Endothelial cell of umbilical vein (primary cell): Measurements from ENCODE around the gene FAM120C. TPM values are rescaled to one million over a fixed set of nuclear protein-coding genes. Genes with fewer than 3 reads are reported as not detected.

Experiments
- BruUV-seq: library from RNA; stranded (reverse); fragments of 400-500 nt; replicated peaks from 2 replicates; lab custom pipeline; 2021; lab: Mats Ljungman, UMichigan
- CTCF ChIA-PET: fragments of 300-600, 350-600 bp; sonication (Branson Sonifier 250); formaldehyde crosslinking; loops from one replicate; lab custom pipeline; 2021; ENCODE audit warnings: antibody characterized with exemption, inconsistent platforms; lab: Charles Lee
- POLR2A ChIA-PET: fragments of 300-600, 350-600 bp; sonication (Branson Sonifier 250); formaldehyde crosslinking; loops from one replicate; lab custom pipeline; 2021; ENCODE audit warnings: antibody characterized with exemption, inconsistent platforms; lab: Charles Lee
- DNase-seq: peaks from one replicate; pipeline ENCODE4 v3.0.0-alpha.2; 2011; ENCODE audit warnings: low read depth, low spot score
- FAIRE-seq: peaks from 2 replicates; lab custom pipeline; 2011; peaks lifted over from hg19 to GRCh38; lab: Jason Lieb, UNC
- H2AFZ ChIP-seq: 2 replicates; pipeline ENCODE4 v1.6.0; 2012; ENCODE audit warnings: low read depth, low read length, control low read depth, inconsistent platforms
- H3K27ac ChIP-seq: 2 replicates; pipeline ENCODE4 v1.5.1; 2011; ENCODE audit warnings: low read depth, mild to moderate bottlenecking, control low read depth, low read length, moderate library complexity; ENCODE audit not compliant: insufficient read depth
- H3K27me3 ChIP-seq, 2 experiments: 2 replicates each; pipeline versions ENCODE4 v1.6.0 to v1.6.1; 2011; ENCODE audit warnings: low read length in 2 of 2, mixed read lengths in 1 of 2; ENCODE audit not compliant: control insufficient read depth in 2 of 2, insufficient read depth in 2 of 2
- H3K36me3 ChIP-seq, 2 experiments: 2 replicates in 1 of 2; 3 replicates in 1 of 2; pipeline ENCODE4 v1.5.1; 2011; ENCODE audit warnings: low read length in 2 of 2, mild to moderate bottlenecking in 1 of 2, moderate library complexity in 1 of 2; ENCODE audit not compliant: control insufficient read depth in 2 of 2, insufficient read depth in 2 of 2; ENCODE audit errors: extremely low read depth in 1 of 2
- H3K4me1 ChIP-seq: 3 replicates; pipeline ENCODE4 v1.5.1; 2011; ENCODE audit warnings: mild to moderate bottlenecking, low read length; ENCODE audit not compliant: control insufficient read depth, insufficient read depth; ENCODE audit errors: extremely low read depth
- H3K4me2 ChIP-seq: 2 replicates; pipeline ENCODE4 v1.6.1; 2011; ENCODE audit warnings: low read length, control low read depth, mixed read lengths; ENCODE audit not compliant: insufficient read depth
- H3K4me3 ChIP-seq, 3 experiments: fragments of 200-600 bp in 1 of 3; sonication (generic), shearing (Covaris generic) in 1 of 3; replicated peaks in 1 of 3; 2 replicates each; pipeline ENCODE4 v1.5.1; 2011 to 2016; ENCODE audit warnings: control low read depth in 3 of 3, low read length in 3 of 3, mild to moderate bottlenecking in 2 of 3, inconsistent platforms in 1 of 3, low read depth in 1 of 3, moderate library complexity in 1 of 3; ENCODE audit not compliant: insufficient read depth in 1 of 3
- H3K79me2 ChIP-seq: 2 replicates; pipeline ENCODE4 v1.6.0; 2012; ENCODE audit warnings: low read length, inconsistent platforms; ENCODE audit not compliant: control insufficient read depth, insufficient read depth
- H3K9ac ChIP-seq: replicated peaks from 2 replicates; pipeline ENCODE3; 2011; ENCODE audit warnings: low read length, control low read depth; ENCODE audit not compliant: insufficient read depth; ENCODE audit errors: extremely low read depth
- H3K9me1 ChIP-seq: replicated peaks from 3 replicates; pipeline ENCODE4 v1.6.0; 2011; ENCODE audit warnings: mild to moderate bottlenecking, low read length; ENCODE audit not compliant: control insufficient read depth, insufficient read depth; ENCODE audit errors: extremely low read depth
- H3K9me3 ChIP-seq: replicated peaks from 2 replicates; pipeline ENCODE4 v1.5.1; 2012; ENCODE audit warnings: low read length, inconsistent platforms; ENCODE audit not compliant: control insufficient read depth, insufficient read depth
- H4K20me1 ChIP-seq: replicated peaks from 2 replicates; pipeline ENCODE3; 2011; ENCODE audit warnings: mild to moderate bottlenecking, low read length; ENCODE audit not compliant: control insufficient read depth, insufficient read depth; ENCODE audit errors: extremely low read depth
- EZH2 ChIP-seq: IDR thresholded peaks from 2 replicates; pipeline ENCODE4 v1.6.1; 2012; ENCODE audit warnings: borderline replicate concordance, low read depth, mild to moderate bottlenecking, moderate library complexity, low read length, inconsistent platforms; ENCODE audit not compliant: severe bottlenecking
- FOS ChIP-seq: IDR thresholded peaks from 2 replicates; pipeline ENCODE4 v1.6.1; 2011; ENCODE audit warnings: mild to moderate bottlenecking, low read length, moderate library complexity, borderline replicate concordance; ENCODE audit not compliant: insufficient read depth
- GATA2 ChIP-seq: IDR thresholded peaks from 2 replicates; pipeline ENCODE4 v1.7.0; 2011; ENCODE audit warnings: low read depth, mild to moderate bottlenecking, moderate library complexity, mixed read lengths, low read length; ENCODE audit not compliant: insufficient read length, insufficient read depth
- JUN ChIP-seq: IDR thresholded peaks from 2 replicates; pipeline ENCODE4 v1.6.1; 2011; ENCODE audit warnings: borderline replicate concordance, low read depth; ENCODE audit not compliant: insufficient read length, insufficient read depth
- MYC ChIP-seq: IDR thresholded peaks from one replicate; pipeline ENCODE4 v1.6.1; 2011; ENCODE audit warnings: mild to moderate bottlenecking, low read depth, low read length
- POLR2A ChIP-seq: IDR thresholded peaks from 2 replicates; pipeline ENCODE4 v1.6.1; 2012; ENCODE audit warnings: low read depth, mild to moderate bottlenecking, control low read depth, low read length
- POLR2AphosphoS5 ChIP-seq: IDR thresholded peaks from 2 replicates; pipeline ENCODE4 v1.6.1; 2012; ENCODE audit warnings: low read depth, mild to moderate bottlenecking, control low read depth, low read length, moderate library complexity; ENCODE audit not compliant: insufficient read depth
- dilution Hi-C: fragments of 300-500 bp; cut with MboI; formaldehyde crosslinking; loops from one replicate; pipeline ENCODE4 v1.15.0; 2019; ENCODE audit warnings: low sequenced_read_pairs; ENCODE audit not compliant: extremely low pct_ligation_motif_present
- intact Hi-C: fragments of 100-400 bp; cut with micrococcal nuclease; formaldehyde crosslinking; loops from one replicate; pipeline ENCODE4 v1.10.0; 2022
- polyA plus RNA-seq, 4 experiments: library from polyadenylated mRNA; depleted of rRNA in 3 of 4; stranded (reverse) in 3 of 4; unstranded in 1 of 4; fragments of >200 nt; gene quantifications; 2 replicates each; pipeline versions ENCODE4 v1.2.1 to v1.2.3, GENCODE V29; 2011 to 2012; ENCODE audit warnings: missing spikeins in 1 of 4
- total RNA-seq: library from RNA; stranded (reverse); gene quantifications from 2 replicates; pipeline ENCODE4 v1.2.3, GENCODE V29; 2021
- TF ChIP-seq, protein P1 (sequence below), 2 donors: IDR thresholded peaks; 1 replicate in 1 of 2; 2 replicates in 1 of 2; pipeline ENCODE4 v1.5.1; 2011; ENCODE audit warnings: low read length in 2 of 2, mild to moderate bottlenecking in 2 of 2, moderate library complexity in 2 of 2, control low read depth in 1 of 2, inconsistent platforms in 1 of 2, low read depth in 1 of 2; ENCODE audit not compliant: insufficient read depth in 1 of 2; ENCODE audit errors: extremely low read depth in 1 of 2
- TF ChIP-seq, protein P2 (sequence below): IDR thresholded peaks from 2 replicates; pipeline ENCODE4 v1.6.1; 2011; ENCODE audit not compliant: insufficient read depth, insufficient read length

Gene FAM120C
- total and polyA plus RNA-seq, 2 donors (not counting 3 experiments of a cell fraction or from before 2014, with no cell fraction given): 4.2 to 11.4 TPM

DNA sequence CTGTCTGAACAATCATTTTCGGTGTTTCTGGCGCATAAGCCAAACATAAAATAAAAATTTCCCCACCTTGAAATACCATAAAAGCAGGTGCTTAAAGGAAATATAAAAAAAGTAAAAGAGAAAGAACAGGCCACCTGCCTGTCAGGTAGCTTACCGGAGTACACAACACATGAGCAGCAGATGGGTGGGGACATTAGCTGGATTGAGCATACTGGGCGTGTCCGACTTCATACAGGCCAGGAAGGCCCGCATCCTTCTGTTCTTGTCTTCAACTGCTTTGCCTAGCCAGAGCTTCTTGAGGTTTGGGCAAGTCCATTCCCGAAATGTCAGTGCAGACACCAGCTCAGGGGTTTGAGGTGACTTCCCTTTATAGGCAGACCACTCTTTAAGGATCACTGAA lies 66.7 kb downstream of the FAM120C start:
- Histone ChIP-seq H3K9me3 (no peaks in the 10 kb centered on the region), H4K20me1 (no peaks in the 10 kb centered on the region), H3K4me2 (no peak overlapping the region), H3K4me1 (no peaks in the 10 kb centered on the region), H3K36me3 (no peaks in the 10 kb centered on the region), H3K27me3 (no peaks in the 10 kb centered on the region), H2AFZ (no peak overlapping the region), H3K27ac (no peak overlapping the region), H3K9ac (no peak overlapping the region), H3K4me3 (no peak overlapping the region), H3K9me1 (no peaks in the 10 kb centered on the region), H3K79me2 (no peaks in the 10 kb centered on the region)
- intact Hi-C loops: no loop called here
- POLR2A ChIA-PET: no interaction called here
- DNase-seq (no peak), FAIRE-seq (no peak)
- CTCF ChIA-PET: no interaction called here
- TF ChIP-seq, protein P1, sequence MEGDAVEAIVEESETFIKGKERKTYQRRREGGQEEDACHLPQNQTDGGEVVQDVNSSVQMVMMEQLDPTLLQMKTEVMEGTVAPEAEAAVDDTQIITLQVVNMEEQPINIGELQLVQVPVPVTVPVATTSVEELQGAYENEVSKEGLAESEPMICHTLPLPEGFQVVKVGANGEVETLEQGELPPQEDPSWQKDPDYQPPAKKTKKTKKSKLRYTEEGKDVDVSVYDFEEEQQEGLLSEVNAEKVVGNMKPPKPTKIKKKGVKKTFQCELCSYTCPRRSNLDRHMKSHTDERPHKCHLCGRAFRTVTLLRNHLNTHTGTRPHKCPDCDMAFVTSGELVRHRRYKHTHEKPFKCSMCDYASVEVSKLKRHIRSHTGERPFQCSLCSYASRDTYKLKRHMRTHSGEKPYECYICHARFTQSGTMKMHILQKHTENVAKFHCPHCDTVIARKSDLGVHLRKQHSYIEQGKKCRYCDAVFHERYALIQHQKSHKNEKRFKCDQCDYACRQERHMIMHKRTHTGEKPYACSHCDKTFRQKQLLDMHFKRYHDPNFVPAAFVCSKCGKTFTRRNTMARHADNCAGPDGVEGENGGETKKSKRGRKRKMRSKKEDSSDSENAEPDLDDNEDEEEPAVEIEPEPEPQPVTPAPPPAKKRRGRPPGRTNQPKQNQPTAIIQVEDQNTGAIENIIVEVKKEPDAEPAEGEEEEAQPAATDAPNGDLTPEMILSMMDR (IDR thresholded peaks at IDR 0.05; ENCODE audit: extremely low read depth in 1 of 2, insufficient read depth in 1 of 2, low read depth in 1 of 2, low read length in 2 of 2): no peak
- no peak for TF ChIP-seq JUN
- TF ChIP-seq, protein P2, sequence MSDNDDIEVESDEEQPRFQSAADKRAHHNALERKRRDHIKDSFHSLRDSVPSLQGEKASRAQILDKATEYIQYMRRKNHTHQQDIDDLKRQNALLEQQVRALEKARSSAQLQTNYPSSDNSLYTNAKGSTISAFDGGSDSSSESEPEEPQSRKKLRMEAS: no peak
- TF ChIP-seq EZH2: no peak
- no peak for TF ChIP-seq GATA2
- TF ChIP-seq POLR2A: no peak
- TF ChIP-seq POLR2AphosphoS5: no peak
- no peak for TF ChIP-seq MYC
- no peak for TF ChIP-seq FOS
- dilution Hi-C loops: no loop called here
- BruUV-seq: no TSS peak
